Naive thymus-derived CD4-positive, alpha-beta T cell (primary cell): Measurements from ENCODE around the gene RXFP2. TPM values are rescaled to one million over a fixed set of nuclear protein-coding genes. Genes with fewer than 3 reads are reported as not detected.

Experiments used
- ATAC-seq: fragments of 150-1000 bp; cut with Tn5 transposase; 2 replicates; pipeline ENCODE4 v1.10.0; 2021; ENCODE audit warnings: mild to moderate bottlenecking, moderate library complexity
- CTCF ChIA-PET: fragments of 350-600 bp; sonication (Branson Sonifier 250); formaldehyde crosslinking; loops from one replicate; lab custom pipeline; 2021; ENCODE audit warnings: antibody characterized with exemption; lab: Charles Lee
- POLR2A ChIA-PET: fragments of 350-600 bp; sonication (Branson Sonifier 250); formaldehyde crosslinking; loops from one replicate; lab custom pipeline; 2021; ENCODE audit warnings: antibody characterized with exemption, inconsistent platforms; lab: Charles Lee
- DNase-seq, 9 donors: peaks; one replicate each; pipeline versions ENCODE4 v3.0.0 to v3.0.0-alpha.2; 2020 to 2022; ENCODE audit warnings: mixed read lengths in 1 of 9
- H3K27ac ChIP-seq: one replicate; pipeline ENCODE4 v1.7.0; 2013; ENCODE audit warnings: mild to moderate bottlenecking, low read depth, low read length, moderate library complexity
- H3K27me3 ChIP-seq, 2 donors: one replicate each; pipeline ENCODE4 v1.7.0; 2013; ENCODE audit warnings: low read length in 2 of 2, mild to moderate bottlenecking in 2 of 2, moderate library complexity in 2 of 2; ENCODE audit not compliant: control insufficient read depth in 2 of 2, insufficient read depth in 2 of 2
- H3K36me3 ChIP-seq, 3 experiments: 1 replicate in 2 of 3; 2 replicates in 1 of 3; pipeline ENCODE4 v1.7.0; 2013; ENCODE audit warnings: low read length in 3 of 3, mild to moderate bottlenecking in 3 of 3, moderate library complexity in 1 of 3; ENCODE audit not compliant: insufficient read depth in 3 of 3, control insufficient read depth in 2 of 3
- H3K4me1 ChIP-seq, 2 donors: one replicate each; pipeline ENCODE4 v1.7.0; 2013; ENCODE audit warnings: low read length in 2 of 2, mild to moderate bottlenecking in 2 of 2, moderate library complexity in 1 of 2; ENCODE audit not compliant: control insufficient read depth in 2 of 2, insufficient read depth in 2 of 2
- H3K4me3 ChIP-seq: 2 replicates; pipeline ENCODE4 v1.7.0; 2013; ENCODE audit warnings: mild to moderate bottlenecking, low read length
- H3K9me3 ChIP-seq, 3 experiments: 1 replicate in 2 of 3; 2 replicates in 1 of 3; pipeline ENCODE4 v1.7.0; 2013; ENCODE audit warnings: low read length in 3 of 3; ENCODE audit not compliant: control insufficient read depth in 2 of 3
- H3K27ac Mint-ChIP-seq, 9 donors: one replicate each; pipeline ENCODE4 v1.8.0; 2020 to 2022; ENCODE audit warnings: mixed read lengths in 9 of 9, mild to moderate bottlenecking in 8 of 9, moderate library complexity in 5 of 9, inconsistent platforms in 2 of 9
- H3K27me3 Mint-ChIP-seq, 5 donors: one replicate each; pipeline ENCODE4 v1.8.0; 2021 to 2022; ENCODE audit warnings: mixed read lengths in 5 of 5, mild to moderate bottlenecking in 1 of 5
- H3K36me3 Mint-ChIP-seq, 5 donors: one replicate each; pipeline ENCODE4 v1.8.0; 2020 to 2022; ENCODE audit warnings: mixed read lengths in 5 of 5, mild to moderate bottlenecking in 3 of 5, inconsistent platforms in 1 of 5
- H3K4me1 Mint-ChIP-seq, 7 donors: one replicate each; pipeline ENCODE4 v1.8.0; 2020 to 2022; ENCODE audit warnings: mixed read lengths in 7 of 7, mild to moderate bottlenecking in 3 of 7, inconsistent platforms in 1 of 7
- H3K4me3 Mint-ChIP-seq, 10 donors: one replicate each; pipeline ENCODE4 v1.8.0; 2020 to 2022; ENCODE audit warnings: mild to moderate bottlenecking in 10 of 10, mixed read lengths in 10 of 10, moderate library complexity in 6 of 10, inconsistent platforms in 2 of 10
- H3K9me3 Mint-ChIP-seq, 11 donors: one replicate each; pipeline ENCODE4 v1.8.0; 2020 to 2022; ENCODE audit warnings: mixed read lengths in 11 of 11, mild to moderate bottlenecking in 4 of 11, inconsistent platforms in 1 of 11, moderate library complexity in 1 of 11
- intact Hi-C, 2 donors: fragments of 100-400 bp; cut with micrococcal nuclease; formaldehyde crosslinking; loops; one replicate each; pipeline ENCODE4 v1.15.1; 2023
- polyA plus RNA-seq, 2 donors: library from polyadenylated mRNA; unstranded; fragments of 300-500 nt; fragmentation: Illumina TruSeq; gene quantifications; one replicate each; pipeline ENCODE4 v1.2.3, GENCODE V29; 2021
- total RNA-seq, 6 experiments: library from RNA in 5 of 6; stranded (reverse) in 5 of 6; gene quantifications; 1 replicate in 5 of 6; 2 replicates in 1 of 6; pipeline ENCODE4 v1.2.3 and lab custom pipeline; 2021 to 2026

The RXFP2 gene
- total and polyA plus RNA-seq, 7 experiments from 2014 or later: not detected

GRCh38 chr13:31849206-31849605 lies 109.9 kb downstream of the RXFP2 start:
- peaks cover 0 to 1% of the 10 kb centered on the region in 2 donors for H3K27me3 ChIP-seq
- H3K27me3 Mint-ChIP-seq: peaks cover 9 to 60% (median 47%) of the 10 kb centered on the region in 5 donors
- no peak overlapping the region for H3K4me3 Mint-ChIP-seq
- POLR2A ChIA-PET: no interaction called here
- no peak overlapping the region for H3K4me3 ChIP-seq
- no peaks in the 10 kb centered on the region for H3K36me3 Mint-ChIP-seq
- peaks cover 0 to 19% (median 11%) of the 10 kb centered on the region in 7 donors for H3K4me1 Mint-ChIP-seq
- H3K27ac ChIP-seq: no peak overlapping the region
- no peaks in the 10 kb centered on the region for H3K9me3 ChIP-seq
- H3K9me3 Mint-ChIP-seq: no peaks in the 10 kb centered on the region
- DNase-seq (no peak), ATAC-seq (no peak)
- intact Hi-C loops: no loop called here
- H3K4me1 ChIP-seq: no peaks in the 10 kb centered on the region
- H3K27ac Mint-ChIP-seq: no peak overlapping the region
- H3K36me3 ChIP-seq: no peaks in the 10 kb centered on the region
- CTCF ChIA-PET: no interaction called here

DNA sequence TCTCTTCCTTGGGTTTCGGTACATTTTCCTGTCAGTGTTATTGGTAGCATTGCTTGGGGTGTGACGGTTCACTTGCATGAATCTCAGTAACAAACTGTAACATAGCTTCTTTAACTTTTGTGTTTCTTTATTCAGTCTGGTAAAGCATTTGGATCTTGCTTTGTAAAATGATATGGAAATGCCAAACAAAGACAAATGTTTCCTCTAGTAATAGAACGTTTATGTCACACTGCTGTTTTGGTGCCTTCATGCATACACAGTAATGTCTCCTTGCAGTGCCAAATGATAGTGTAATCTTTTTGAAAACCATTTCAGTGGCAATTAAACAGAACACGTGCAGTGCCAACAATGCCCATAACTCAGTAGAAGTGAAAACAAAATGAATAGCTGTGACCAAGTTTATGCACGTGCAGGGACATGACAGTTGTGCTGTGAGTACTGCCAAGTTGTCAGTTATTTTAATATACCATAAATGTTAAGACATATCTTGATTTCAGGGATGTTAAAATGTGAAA lies 110.8 kb downstream of the RXFP2 start:
- H3K4me3 ChIP-seq: no peak overlapping the region
- no peaks in the 10 kb centered on the region for H3K36me3 ChIP-seq
- H3K9me3 ChIP-seq: no peaks in the 10 kb centered on the region
- ATAC-seq: no peak
- no peaks in the 10 kb centered on the region for H3K27me3 ChIP-seq
- intact Hi-C loops: no loop called here
- Mint-ChIP-seq H3K4me3 (no peak overlapping the region), H3K27me3 (peaks cover 4 to 54% (median 38%) of the 10 kb centered on the region in 5 donors), H3K36me3 (no peaks in the 10 kb centered on the region), H3K4me1 (peaks cover 0 to 13% (median 11%) of the 10 kb centered on the region in 7 donors), H3K27ac (no peak overlapping the region), H3K9me3 (no peaks in the 10 kb centered on the region)
- ChIA-PET CTCF (no interaction called here), POLR2A (no interaction called here)
- DNase-seq: no peak
- no peak overlapping the region for H3K27ac ChIP-seq
- H3K4me1 ChIP-seq: no peaks in the 10 kb centered on the region

DNA sequence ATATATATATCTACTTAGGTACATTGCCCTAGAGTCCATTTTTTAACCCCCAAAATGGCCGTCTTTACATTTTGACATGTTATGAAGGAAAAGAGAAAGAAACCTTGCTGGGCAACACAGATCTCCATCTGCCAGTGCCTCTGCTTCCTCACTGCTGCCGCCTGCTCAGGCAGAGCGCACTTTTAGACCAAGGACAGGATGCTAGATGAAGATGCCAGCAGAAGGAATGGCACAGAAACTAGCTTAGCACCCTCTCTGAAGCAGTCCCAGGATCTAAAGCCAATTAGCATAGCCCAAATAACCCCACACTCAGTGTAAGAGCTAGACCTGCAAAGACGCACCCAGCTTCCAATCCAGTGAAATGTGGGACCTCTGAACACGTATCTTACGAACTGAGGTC lies 111.9 kb downstream of the RXFP2 start:
- ChIA-PET CTCF (no interaction called here), POLR2A (no interaction called here)
- Mint-ChIP-seq H3K36me3 (no peaks in the 10 kb centered on the region), H3K4me1 (peaks cover 0 to 8% (median 6%) of the 10 kb centered on the region in 7 donors), H3K4me3 (no peak overlapping the region), H3K27me3 (peaks cover 4 to 47% (median 27%) of the 10 kb centered on the region in 5 donors), H3K27ac (no peak overlapping the region), H3K9me3 (peaks cover 0 to 2% (median 0%) of the 10 kb centered on the region in 11 donors)
- no peaks in the 10 kb centered on the region for H3K36me3 ChIP-seq
- intact Hi-C loops: no loop called here
- no peaks in the 10 kb centered on the region for H3K9me3 ChIP-seq
- H3K27ac ChIP-seq: no peak overlapping the region
- no peaks in the 10 kb centered on the region for H3K27me3 ChIP-seq
- no peak for ATAC-seq
- H3K4me3 ChIP-seq: no peak overlapping the region
- DNase-seq: no peak
- H3K4me1 ChIP-seq: no peaks in the 10 kb centered on the region
